LNCaP clone FGC (cell line): ENCODE data around the gene SPTLC2.
"Not testable (repeated sequence)": the region's sequence is repeated elsewhere in the genome, so short reads cannot be mapped to it uniquely, and the experiment has no call there.

Experiments used
- DNase-seq: peaks from one replicate; pipeline ENCODE4 v3.0.0-alpha.2; 2011; ENCODE audit warnings: low read depth
- H3K4me3 ChIP-seq: 2 replicates; pipeline ENCODE4 v1.5.1; 2011; ENCODE audit warnings: mild to moderate bottlenecking, low read depth, low read length, control low read depth
- CTCF ChIP-seq: IDR thresholded peaks from 2 replicates; pipeline ENCODE4 v1.5.1; 2012; ENCODE audit warnings: mild to moderate bottlenecking; ENCODE audit not compliant: control insufficient read depth, insufficient read depth; ENCODE audit errors: extremely low read depth

SPTLC2 gene

GRCh38 chr14:77543240-77543551, 73.2 kb downstream of the SPTLC2 start:
- no peak for DNase-seq
- H3K4me3 ChIP-seq, result no peak overlapping the region
- TF ChIP-seq CTCF, result no peak

GRCh38 chr14:77542421-77543239, 73.8 kb downstream of the SPTLC2 start:
- peak; percentile 31 for DNase-seq
- no peak overlapping the region for H3K4me3 ChIP-seq
- TF ChIP-seq CTCF, result no peak

DNA sequence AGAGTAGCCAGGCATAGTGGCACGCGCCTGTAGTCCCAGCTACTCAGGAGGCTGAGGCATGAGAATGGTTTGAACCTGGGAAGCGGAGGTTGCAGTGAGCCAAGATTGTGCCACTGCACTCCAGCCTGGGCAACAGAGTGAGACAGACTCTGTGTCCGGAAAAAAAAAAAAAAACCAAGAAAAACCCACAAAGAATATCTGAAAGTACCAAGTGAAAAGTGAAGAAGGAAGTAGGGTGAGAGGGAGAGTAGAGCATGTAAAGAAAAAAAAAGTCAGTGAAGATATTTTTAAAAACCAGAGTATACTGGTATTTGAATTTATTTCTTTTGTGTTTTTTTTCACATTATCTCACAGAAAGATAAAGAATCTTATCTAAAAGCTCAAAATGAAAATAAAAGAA, 74.5 kb downstream of the SPTLC2 start:
- no peak for DNase-seq
- TF ChIP-seq CTCF, result no peak
- H3K4me3 ChIP-seq, result no peak overlapping the region

- not testable (repeated sequence) for DNase-seq, H3K4me3 ChIP-seq
Observed at GRCh38 chr14:77536951-77537350, 79.5 kb downstream of the SPTLC2 start.

- H3K4me3 ChIP-seq, result no peak overlapping the region
- no peak for TF ChIP-seq CTCF
- DNase-seq, result no peak
Observed at GRCh38 chr14:77531071-77531470, 85.4 kb downstream of the SPTLC2 start.

GRCh38 chr14:77529963-77530362, 86.5 kb downstream of the SPTLC2 start:
- DNase-seq, result no peak
- H3K4me3 ChIP-seq, result no peak overlapping the region
- TF ChIP-seq CTCF, result no peak

- no peak for TF ChIP-seq CTCF
- no peak overlapping the region for H3K4me3 ChIP-seq
- DNase-seq, result no peak
Observed at GRCh38 chr14:77529213-77529612, 87.2 kb downstream of the SPTLC2 start.

DNA sequence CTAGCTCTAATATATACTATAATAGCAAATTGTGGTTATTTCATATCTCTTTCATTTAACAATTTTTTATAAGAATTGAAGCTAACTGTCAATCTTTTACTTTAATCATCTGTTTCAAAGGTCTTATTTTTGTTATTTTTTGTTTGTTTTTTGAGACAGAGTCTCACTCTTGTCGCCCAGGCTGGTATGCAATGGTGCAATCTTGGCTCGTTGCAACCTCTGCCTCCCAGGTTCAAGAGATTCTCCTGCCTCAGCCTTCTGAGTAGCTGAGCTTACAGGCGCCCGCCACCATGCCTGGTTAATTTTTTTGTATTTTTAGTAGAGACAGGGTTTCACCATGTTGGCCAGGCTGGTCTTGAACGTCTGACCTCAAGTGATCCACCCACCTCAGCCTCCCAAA, 87.7 kb downstream of the SPTLC2 start:
- H3K4me3 ChIP-seq, DNase-seq: not testable (repeated sequence)
